Superior temporal gyrus (tissue), 1 donor: ENCODE results near the gene ARHGAP10.
"Not testable (repeated sequence)": the region's sequence is repeated elsewhere in the genome, so short reads cannot be mapped to it uniquely, and the experiment has no call there.

Source experiments
- DNase-seq: peaks from one replicate; pipeline ENCODE4 v3.0.0-alpha.2; 2016; ENCODE audit errors: extremely low spot score

Gene ARHGAP10

DNA sequence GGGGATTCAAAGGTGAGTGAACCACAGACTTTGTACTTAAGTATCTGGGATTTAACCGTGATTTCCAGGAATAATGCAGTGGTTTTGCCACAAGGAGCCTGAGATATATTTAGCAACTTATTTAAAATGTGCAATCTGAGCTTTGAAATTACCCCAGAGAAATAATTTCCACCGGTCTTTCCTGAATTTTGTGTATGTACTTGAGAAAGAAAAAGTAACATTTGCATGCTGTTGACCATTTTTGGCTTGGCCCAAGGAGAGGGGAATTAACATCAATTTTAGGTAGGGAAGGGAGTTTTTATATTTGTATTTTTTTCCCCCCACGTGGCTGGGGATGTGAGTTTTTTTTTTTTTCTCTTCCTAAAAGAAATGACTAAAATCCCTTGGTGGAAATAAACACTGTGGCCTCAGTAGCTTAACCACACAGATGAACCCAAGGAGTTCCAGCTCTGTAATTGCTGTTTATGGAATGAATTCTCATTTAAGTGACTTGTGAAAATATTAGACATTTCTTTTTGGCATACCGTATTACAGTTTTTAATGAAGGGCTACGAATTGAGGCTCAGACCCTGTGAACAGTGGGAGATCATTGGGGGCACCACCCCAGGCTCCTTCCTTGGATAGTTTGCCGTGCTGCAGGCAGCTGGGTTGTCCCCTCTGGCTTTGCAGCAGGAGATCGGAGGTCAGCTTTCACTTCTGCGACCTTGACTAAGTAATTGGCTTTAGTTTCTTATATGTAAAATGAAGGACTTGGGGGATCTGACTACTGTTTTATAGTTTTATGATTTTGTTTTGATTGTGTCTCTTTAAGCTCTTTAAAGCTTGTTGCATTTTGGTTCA lies 116.1 kb downstream of the ARHGAP10 start:
- no peak for DNase-seq

DNA sequence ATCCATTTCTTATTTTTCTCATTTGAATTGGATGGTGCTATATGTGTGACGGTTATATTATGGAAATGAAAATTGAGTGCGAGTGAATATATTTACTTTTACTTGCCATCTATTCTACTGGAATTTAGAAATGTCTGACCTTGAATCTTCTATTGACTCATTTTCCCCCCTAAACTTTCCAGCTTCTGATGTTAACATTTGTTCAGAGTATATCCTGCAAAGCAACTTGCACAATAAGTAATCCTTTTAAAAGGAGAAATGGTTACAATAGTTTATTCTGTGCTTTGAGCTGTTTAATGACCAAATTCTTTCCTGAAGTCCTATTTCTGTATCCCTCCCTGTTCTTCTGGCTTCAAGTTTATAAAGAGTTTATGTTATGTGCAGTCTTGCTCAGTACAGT lies 116.7 kb downstream of the ARHGAP10 start:
- DNase-seq = no peak

DNA sequence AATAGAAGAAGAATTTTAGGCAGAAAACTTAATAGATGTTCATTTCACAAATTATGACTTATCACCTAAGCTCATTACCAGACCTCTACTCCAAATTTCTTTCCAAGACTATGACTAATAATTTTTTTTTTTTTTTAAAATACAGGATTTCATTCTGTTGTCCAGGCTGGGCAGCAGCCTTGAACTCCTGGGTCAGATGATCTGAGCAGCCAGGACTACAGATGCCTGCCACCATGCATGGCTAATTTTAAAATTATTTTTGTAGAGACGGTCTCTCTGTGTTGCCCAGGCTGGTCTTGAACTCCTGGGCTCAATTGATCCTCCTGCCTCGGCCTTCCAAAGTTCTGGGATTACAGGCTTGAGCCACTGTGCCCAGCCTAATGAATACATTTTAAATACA lies 119.2 kb downstream of the ARHGAP10 start:
- DNase-seq = no peak

DNA sequence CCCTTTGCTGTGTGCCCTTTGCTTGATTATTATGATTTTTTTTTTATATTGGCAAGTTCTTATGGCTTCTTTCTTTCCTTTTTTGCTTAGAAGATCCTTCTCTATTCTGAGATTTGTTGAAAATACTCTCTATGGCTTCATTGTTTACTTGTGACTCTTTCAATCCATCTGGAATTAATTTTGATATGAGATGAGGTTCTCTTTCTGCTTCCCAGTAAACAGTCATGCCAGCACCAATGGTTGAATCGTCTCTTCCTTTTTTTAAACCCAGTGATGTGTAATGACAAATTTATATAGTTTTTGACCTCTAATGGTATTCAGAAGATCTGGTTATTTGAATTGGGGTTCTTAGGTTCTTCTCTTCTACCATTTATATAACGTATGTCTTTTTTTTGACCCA lies 121.8 kb downstream of the ARHGAP10 start:
- DNase-seq = no peak

DNA sequence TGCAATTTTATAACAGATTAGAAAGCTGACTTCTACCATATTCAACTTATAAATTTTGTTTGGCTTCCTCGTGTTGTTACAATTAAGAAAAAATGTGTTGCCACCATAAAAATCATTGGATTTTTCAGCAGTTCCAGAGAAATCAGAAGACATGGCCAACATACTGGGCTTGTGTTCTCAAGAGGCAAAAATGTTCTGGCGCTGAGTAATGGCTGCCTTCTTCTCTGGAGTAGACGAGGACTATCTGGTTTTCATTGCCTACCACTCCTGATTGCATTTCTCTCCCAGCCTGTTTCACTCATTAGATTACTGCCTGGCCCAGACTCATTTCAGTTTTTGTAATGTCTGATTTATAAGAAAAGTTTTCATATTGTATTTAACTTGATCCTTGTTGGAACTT lies 122.3 kb downstream of the ARHGAP10 start:
- no peak for DNase-seq

DNA sequence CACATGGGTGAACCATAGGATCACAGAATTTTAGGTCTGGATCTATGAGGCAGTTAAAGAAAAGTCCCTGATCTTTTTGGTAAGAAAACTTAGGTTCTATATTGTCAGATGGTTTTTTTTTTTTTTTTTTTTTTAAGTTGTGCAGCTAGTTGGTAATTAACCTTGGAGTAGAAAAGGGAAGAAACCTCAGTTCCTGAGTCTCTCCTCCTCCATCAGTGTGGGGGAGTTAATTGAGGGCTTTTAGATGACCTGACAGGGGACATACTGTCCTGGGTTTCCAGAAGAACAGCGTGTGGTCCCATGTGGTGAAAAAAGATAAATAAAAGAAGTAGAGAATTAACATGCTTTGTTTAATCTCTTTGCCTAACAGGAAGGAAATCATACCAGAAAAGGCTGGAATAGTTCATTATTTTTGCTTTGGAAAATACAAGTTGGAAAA lies 123.7 kb downstream of the ARHGAP10 start:
- no peak for DNase-seq

DNA sequence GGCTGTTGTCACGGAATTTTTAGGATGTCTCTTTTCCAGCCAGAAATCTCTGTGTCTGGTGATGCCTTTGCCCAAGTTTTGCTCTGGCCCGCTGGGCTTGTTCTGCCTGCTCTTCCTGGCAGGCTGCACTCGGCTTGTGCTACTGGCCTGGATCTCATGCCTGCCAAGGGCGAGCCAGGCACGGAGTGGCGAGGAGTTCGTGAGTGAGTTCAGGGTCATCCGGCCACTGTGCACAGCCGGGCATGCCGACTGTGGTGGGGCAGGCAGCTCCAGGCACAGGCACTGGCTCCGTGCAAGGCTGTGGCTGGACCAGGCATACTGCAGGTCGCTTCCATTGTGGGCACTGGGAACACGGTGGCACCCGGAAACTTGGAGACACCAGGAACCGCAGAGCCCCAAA lies 129.1 kb downstream of the ARHGAP10 start:
- DNase-seq = no peak

DNA sequence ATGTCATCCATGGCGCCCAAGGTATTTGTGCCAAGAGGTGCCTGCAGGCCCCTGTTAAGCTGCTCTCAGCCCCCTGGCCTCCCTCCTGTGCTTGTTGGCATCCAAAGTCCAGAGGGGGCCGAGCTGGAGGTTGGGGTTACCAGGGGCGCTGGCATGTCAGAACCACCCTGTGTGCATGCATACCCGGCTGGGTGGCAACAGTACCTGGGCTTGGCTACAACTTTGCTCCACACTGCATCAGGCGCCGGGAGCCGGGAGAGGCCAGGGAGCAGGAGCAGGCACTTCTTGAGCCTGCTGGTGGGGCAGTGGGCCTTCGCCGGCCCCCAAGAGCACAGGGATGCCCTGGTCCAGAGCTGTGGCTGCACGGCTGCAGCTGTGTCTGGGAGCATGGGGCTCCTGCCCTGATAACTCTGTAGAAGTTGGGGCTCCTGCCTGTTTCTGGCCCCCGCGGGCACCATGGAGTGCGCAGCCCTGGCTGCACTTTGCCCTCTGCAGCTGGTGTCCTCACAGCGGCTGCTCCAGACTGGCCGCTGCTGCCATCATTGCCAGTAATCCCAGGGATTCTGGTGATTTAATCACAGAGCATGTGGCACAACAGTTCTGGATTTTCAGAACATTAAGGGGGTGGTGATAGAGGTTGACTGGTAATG lies 130.3 kb downstream of the ARHGAP10 start:
- DNase-seq = no peak

DNA sequence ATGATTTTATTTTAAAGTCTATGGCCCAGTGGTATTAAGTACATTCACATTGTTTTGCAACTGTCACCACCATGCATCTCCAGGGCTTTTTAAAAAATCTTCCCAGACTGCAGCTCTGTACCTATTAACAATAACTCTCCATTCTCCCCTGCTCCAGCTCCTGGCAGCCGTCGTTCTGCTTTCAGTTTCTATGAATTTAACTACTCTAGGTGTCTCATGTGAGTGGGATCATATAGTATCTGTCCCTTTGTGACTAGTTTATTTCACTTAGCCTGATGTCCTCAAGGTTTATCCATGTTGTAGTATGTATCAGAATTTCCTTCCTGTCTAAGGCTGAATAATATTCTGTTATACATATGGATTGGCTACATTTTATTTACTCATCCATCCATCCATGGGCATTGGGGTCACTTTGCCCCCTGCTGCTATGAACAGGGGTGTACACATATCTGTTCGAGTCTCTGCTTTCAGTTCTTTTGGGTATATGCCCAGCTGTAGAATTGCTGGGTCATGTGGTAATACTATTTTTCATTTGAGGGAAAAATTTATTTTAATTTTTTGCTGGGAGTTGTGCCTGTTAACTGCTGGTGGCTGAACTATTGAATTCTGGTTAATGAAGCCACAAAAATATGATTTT lies 131.3 kb downstream of the ARHGAP10 start:
- DNase-seq = no peak

DNA sequence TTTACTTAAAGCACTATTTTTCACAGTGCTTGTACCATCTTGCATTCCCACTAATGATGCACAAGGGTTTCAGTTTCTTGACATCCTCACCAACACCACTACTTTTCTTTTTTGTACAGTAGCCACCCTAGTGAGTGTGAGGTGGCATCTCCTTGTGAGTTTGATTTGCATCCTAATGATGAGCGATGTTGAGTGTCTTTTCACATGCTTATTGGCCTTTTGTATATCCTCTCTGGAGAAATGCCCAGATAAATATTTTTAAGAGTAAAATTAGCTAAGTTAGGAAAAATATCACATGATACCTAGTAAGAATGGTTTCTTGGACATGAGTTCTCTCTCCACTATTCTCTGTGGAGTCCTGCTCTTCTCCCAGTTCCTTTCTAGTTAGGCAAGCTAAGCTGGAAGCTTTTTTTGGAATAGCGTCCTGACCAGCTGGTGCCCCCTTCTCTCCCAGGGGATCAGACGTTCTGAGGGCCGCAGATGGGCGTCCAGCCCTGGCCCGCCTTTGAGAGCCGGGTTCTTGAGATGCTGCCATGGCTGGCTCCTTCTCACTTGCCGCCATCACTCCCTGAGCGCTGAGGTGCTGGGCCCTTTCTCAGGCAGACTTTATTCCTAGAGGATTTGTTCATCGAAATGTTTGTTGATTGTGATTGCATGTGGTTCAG lies 132.1 kb downstream of the ARHGAP10 start:
- DNase-seq = no peak

DNA sequence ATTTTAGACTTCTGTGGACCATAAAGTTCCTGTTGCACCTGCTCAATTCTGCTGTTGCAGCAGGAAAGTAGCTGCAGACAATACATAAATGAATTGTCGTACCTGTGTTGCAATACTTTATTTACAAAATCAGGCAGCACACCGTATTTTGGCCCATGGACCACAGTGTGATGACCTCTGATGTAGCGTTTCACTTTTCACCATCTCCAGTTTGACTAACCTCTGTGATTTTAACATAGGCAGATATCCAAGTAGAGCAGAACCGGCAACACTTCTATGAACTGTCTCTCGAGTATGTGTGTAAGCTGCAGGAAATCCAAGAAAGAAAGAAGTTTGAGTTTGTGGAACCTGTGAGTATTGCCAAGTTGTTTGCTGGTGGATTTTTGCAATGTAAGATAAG lies 132.7 kb downstream of the ARHGAP10 start:
- DNase-seq = no peak

DNA sequence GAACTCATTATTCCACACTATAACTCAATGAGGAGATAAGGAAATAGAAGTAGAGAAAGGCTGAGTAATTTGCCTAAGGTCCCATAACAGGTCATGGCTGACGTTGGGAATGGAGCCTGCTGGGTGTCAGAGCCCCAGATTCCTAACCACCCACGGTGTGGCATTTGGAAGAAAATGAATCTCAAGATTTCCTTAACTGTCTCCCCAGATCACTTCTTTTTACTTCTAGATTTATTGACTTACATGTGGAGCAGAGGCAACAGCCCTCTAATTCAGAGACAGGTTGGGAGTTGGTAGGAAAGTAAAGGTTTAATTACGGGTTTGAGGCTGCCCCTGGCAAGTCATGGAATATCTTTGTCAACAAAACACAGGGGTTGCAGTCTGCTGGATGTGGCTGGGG lies 134.0 kb downstream of the ARHGAP10 start:
- no peak for DNase-seq

DNA sequence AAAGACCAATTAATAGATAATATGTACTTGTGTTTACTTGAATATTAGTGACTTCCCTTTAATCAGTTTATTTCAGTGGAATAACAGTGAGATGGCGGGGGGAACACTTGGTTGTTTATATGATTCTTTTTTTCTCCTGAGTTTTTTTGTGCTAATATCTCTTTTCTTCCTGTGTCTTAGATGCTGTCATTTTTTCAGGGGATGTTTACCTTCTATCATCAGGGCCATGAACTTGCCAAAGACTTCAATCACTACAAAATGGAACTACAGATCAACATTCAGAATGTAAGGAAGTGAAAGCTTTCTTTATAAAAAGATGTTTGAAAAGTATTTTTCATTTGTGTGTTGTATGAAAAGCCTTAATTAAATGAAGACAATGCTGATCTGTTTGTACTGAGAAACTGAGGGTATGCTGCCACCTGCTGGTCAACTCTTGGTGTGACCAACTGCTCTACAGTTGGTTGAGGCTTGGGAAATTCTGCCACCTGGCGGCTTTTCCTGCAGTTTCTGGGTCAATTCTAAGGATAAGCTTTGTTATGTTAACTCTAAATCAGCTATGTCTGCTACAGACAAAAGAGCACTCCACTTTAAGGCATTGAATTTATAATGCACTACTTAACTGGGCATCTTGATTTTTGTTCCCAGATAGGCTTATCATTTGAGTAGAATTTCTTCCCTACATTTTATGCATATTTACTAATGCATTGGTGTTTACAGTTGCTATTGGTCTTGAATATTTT lies 134.8 kb downstream of the ARHGAP10 start:
- peak; percentile 99 for DNase-seq

DNA sequence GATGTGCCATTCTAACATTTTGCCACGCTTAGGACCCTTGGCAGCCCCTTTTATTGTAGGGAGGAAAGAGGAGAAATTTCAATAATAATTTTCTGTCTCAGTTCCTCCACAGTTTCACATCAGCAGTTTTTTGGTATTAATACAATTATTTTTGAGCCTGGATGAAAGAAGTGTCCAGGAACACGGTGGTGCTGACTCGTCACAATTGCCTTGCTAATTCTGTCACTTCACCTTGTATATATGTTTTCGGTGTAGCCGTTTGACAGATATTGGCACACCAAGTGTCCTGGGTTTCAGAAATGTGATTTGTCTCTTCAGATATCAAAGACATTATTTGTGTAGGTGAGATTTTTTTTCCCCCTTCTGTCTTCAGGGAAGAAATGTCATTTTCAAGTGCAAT lies 142.2 kb downstream of the ARHGAP10 start:
- no peak for DNase-seq

DNA sequence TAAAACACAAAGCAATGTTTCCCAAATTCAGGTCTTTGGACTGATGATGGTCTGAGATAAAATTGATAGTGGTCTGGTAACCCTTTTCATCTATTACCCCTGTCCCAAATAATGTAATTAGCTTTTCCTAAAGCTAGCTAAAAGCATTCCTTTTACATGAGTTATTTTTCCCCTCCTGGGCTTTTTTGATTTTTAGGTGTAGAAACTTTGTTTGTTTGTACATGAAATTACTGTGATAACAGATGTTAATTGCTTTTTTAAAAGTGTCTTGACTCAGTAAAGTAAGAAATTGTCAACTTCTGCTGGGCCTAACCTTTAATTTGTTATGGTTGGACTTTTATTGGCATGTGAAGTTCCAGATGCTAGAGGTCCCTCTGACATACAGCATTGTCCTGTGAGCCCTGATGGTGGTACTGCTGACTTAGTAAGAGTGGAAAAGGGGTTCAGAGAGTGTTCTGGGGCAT lies 145.5 kb downstream of the ARHGAP10 start:
- DNase-seq = no peak

DNA sequence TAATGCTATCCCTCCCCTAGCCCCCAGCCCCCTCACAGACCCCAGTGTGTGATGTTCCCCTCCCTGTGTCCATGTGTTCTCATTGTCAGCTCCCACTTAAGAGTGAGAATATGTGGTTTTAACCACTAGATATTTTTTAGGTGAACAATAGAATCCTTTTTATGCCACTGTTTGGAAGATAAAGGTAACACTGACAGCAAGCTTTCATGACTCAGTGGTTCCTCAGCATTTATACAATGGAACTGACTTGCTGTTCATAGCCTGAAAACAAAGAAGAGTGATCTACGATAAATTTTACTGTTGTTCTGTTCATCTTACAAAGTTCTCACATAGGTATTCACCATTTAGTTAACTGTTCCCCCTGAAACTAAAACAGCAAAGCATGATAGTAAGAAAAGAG lies 147.8 kb downstream of the ARHGAP10 start:
- no peak for DNase-seq

DNA sequence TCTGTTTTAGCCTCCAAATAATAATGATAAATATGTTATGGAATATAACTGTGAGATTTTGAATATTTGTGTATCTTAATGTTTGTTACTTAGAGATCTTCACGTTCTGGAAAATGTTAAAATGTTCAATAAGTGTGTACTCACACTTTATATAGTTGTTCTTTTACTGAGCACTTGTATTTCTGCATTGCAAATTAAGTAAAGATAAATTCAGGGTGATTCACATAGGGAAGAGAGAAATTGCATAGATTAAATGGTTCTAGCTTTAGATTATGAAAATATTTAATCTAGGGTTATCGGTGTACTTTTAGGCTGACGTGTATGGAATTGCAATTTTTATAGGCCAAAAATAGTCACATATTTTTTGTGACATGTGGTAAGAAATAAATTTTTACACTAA lies 148.6 kb downstream of the ARHGAP10 start:
- no peak for DNase-seq

DNA sequence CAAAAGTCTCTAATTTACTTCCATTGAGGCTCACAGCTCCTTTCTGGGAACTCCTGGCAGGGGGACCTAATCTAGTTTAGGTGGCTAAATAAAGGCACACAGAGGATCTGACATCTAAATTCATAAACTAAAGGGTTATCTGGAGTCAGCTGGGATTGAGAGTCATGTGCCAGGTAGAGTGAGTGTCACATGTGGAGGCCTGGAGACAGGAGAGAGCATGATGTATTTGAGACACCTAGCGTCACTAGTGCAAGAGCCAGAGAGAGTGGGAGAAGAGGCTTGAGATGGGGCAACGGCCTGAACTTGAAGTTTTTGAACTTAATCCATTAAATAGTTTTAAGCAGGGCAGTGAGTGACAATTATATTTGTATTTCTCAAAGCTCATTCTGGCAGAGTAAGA lies 152.6 kb downstream of the ARHGAP10 start:
- no peak for DNase-seq

DNA sequence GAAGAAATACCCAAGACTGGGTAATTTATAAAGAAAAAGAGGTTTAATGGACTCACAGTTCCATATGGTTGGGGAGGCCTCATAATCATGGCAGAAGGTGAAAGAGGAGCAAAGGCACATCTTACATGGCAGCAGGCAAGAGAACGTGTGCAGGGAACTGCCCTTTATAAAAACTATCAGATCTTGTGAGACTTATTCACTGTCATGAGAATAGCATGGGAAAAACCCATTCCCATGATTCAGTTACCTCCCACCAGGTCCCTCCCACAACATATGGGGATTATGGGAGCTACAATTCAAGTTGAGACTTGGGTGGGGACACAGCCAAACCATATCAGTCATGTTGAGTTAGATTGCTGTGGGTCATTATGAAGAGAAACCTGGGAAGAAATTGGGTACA lies 153.3 kb downstream of the ARHGAP10 start:
- not testable (repeated sequence) for DNase-seq

DNA sequence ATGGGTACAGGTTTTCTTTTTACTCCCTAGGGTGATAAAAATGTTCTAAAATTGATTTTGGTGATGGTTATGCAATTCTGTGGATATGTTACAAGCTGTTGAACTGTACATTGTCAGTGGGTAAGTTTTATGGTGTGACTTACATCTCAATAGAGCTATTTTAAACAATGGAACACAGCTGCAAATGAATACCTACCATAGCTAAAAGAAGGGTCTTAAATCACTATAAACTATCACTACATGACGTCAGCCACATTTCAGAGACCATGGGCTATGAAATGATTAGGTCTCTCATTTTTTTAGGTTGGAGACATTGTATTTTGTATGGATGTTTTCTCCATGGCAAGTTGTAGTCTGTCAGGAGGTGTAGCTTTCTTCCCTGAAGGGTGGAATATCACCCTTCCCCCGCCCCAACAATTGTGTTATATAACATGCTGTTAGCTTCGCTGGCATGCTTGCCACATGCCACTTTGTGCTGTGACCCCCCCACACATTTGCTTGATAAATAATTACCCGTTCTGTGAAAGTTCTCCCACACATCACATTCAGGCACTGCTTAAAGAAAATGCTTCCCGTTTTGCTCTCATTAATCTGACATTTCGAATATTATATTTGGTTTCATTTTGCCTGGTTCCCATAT lies 159.7 kb downstream of the ARHGAP10 start:
- peak; percentile 42 for DNase-seq

DNA sequence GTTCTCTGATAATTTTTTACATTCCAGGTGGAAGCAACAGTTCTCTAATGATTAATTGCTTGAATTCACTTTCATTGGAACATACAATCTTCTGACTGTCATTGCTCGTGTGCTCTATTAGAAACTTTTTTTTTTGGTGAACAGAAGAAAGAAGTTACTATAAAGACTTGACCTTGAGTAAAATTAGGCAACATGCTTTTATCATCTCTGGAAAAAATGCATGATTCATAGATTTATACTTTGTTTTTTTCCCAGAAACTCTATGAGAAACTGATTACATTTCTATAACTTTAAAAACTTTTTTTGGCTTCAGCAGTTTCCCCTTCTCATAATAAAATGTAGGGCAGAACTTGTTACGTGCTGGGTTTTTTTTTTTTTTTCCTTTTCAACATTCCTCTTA lies 167.6 kb downstream of the ARHGAP10 start:
- DNase-seq = no peak
